ENCODE measurements around the gene ZNF124.
"Not testable (repeated sequence)": the region's sequence is repeated elsewhere in the genome, so short reads cannot be mapped to it uniquely, and the experiment has no call there.

ZNF124 gene

DNA sequence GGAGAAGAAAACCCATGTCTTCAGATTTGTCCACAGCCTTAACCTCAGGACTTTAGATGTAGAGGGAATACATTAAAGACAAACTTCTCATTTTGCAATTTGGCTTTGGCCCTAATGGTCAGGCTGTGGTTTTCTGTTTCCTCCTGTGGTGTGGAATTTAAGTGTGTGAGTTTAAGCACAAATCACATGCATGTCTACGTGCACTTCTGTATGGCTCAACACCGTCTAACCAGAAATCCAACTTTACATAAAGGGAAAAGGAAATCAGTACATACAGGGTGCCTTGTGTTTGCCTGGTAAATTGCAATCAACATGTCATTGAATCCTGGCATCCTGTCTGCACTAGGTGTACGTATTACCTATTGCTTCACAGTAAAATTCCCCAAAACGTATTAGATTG lies 1.2 kb upstream of the ZNF124 start:
- no peak for DNase-seq (ENCODE audit: low read depth)

DNA sequence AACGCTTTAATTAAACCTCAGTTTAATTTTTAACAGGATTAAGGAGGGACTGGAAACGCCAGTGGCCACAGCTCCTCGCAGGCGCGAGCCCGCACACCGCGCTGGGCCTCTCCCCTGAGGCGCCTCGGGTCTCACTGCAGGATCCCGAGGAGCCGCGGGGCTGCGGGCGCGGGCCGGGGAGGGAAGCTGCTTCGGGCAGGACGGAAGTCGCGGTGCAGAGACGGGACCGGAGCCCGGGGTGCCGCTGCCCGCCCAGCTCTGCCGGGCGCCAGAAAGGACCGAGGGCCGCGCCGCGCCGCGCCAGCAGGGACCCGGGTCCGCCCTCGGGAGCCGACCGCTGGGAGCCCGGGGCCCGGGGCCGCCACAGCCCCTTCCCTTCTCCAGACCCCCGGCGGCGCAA lies 377 bp downstream of the ZNF124 start:
- DNase-seq (ENCODE audit: low read depth), result not testable (repeated sequence)

DNA sequence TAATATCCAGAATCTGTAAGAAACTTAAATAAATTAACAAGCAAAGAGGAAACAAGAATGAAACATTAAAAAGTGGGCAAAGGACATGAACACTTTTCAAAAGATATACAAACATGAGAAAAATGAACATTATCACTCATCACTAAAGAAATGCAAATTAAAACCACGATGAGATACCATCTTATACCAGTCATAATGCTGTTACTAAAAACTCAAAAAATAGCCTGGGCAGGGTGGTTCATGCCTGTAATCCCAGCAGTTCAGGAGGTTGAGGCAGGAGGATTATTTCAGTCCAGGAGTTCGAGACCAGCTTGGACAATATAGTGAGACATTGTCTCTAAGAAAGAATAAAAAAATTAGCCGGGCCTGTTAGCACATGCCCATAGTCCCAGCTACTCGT lies 6.1 kb downstream of the ZNF124 start:
- DNase-seq (ENCODE audit: low read depth), result no peak

DNA sequence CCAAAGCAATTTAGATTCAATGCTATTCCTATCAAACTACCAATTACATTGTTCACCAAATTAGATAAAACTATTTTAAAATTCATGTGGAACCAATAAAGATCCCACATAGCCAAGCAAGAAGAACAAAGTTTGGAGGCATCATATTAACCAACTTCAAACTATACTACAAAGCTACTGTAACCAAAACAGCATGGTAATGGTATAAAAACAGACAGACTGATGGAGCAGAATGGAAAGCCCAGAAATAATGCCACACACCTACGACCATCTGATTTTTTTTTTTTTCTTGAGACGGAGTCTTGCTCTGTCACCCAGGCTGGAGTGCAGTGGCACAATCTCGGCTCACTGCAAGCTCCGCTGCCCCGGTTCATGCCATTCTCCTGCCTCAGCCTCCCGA lies 7.1 kb downstream of the ZNF124 start:
- no peak for DNase-seq (ENCODE audit: low read depth)

DNA sequence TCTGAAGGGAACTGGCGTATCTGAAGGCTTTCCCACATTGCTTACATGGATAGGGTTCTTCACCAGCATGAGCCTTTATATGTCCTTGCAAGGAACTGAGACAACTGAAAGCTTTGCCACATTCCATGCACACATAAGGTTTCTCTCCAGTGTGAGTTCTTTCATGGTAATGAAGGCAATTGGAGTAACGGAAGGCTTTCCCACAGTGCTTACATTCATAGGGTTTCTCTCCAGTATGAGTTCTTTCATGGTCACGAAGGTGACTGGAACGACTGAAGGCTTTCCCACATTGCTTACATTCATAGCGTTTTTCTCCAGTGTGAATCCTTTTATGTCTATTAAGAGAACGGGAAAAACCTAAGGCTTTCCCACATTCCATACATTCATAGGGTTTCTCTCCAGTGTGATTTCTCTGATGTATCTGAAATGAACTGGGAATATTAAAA lies 15.0 kb downstream of the ZNF124 start:
- no peak for DNase-seq (ENCODE audit: low read depth)

DNA sequence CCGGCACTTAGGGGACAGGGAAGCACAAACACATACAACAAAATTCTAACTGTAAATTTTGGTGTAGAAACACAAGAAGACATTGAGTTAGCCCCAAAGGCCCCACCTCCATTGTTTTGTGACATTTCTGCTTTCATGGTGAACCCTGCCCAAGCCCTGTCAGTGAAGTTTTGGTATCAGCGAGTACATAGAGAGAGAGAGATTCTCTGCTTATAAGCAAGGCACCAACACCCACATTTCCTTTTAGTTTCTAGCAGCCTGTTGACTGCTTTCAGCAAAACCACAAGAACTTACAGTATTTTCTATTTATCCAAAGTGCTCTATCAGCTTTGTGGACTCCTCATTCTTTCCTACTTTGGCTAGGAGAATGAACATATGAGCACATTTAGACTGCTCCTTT lies 24.0 kb downstream of the ZNF124 start:
- no peak for DNase-seq (ENCODE audit: low read depth)

DNA sequence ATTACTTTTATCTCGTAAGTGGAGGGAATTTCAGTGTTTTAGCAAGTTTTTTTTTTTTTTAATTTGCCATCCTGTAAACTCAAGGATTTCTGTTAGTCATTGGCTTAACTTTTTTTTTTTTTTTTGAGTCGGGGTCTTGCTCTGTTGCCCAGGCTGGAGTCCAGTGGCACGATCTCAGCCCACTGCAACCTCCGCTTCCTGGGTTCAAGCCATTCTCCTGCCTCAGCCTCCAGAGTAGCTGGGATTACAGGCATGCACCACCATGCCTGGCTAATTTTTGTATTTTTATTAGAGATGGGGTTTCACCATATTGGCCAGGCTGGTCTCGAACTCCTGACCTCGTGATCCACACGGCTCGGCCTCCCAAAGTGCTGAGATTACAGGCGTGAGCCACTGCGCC lies 24.7 kb downstream of the ZNF124 start:
- not testable (repeated sequence) for DNase-seq (ENCODE audit: low read depth)

DNA sequence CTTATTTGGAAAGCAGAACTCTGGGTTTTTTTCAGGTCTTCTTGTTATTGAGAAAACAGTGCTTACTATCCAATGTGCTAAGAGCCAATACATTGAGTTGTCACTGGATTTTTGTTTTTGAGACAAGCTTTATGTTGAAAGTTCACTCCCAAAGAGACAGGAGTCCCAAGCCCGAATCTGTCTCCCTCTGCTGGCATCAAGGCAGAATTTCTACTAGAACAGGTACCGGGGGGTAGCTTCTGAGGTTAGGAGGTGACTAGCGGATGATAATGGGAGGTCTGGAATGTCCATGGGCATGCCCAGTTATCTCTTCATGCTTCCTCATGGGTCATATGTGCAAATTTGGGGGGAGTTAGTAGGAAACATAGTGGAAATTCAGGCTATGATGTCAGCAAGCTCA lies 25.1 kb downstream of the ZNF124 start:
- no peak for DNase-seq (ENCODE audit: low read depth)

DNA sequence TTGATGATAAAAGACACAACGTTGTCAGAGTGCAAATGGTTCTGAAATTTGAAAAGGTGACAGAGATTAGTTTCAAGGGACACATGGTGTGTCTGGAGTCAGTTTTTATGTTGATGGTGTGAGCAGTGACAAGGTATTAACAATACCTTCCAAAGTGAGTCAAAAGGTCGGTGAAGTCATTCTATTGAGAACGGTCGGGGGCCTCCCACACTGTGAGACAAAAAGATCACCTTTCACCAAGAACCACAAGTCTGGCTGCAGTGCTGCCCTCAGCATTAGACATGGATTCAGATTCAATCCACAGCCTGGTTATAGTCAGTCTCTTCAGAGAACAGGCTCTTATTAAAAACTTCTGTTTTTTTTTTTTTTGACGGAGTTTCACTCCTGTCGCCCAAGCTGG lies 26.5 kb downstream of the ZNF124 start:
- no peak for DNase-seq (ENCODE audit: low read depth)

DNA sequence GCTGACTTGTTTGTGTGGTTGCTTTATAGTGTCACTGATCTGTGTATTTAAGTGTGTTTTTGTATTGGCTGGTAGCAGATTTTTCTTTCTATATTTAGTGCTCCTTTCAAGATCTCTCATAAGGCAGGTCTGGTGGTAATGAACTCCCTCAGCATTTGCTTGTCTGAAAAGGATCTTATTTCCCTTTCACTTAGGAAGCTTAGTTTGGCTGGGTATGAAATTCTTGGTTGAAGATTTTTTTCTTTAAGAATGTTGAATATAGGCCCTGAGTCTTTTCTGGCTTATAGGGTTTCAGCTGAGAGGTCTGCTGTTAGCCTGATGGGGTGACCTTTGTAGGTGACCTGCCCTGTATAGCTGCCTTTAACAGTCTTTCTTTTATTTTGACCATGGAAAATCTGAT lies 32.3 kb downstream of the ZNF124 start:
- not testable (repeated sequence) for DNase-seq (ENCODE audit: low read depth)

DNA sequence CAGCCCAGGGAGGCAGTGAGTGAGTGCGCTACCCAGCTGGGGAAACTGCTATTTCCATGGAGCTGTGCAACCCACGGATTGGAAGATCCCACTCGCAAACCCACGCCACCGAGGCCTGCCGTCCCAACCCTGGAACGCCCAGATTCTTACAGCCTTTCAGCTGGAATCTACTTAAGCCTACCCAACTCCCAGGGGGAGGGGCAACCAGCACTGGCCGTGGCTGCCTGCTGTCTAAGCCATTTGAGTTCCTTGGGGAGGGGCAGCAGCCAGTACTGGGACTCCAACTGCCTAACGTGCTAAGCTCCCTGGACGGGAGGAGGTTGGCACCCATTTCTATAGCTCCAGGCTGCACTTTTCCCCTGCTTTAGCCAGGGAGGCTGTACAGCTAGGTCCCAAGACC lies 40.6 kb downstream of the ZNF124 start:
- DNase-seq (ENCODE audit: low read depth), result no peak

DNA sequence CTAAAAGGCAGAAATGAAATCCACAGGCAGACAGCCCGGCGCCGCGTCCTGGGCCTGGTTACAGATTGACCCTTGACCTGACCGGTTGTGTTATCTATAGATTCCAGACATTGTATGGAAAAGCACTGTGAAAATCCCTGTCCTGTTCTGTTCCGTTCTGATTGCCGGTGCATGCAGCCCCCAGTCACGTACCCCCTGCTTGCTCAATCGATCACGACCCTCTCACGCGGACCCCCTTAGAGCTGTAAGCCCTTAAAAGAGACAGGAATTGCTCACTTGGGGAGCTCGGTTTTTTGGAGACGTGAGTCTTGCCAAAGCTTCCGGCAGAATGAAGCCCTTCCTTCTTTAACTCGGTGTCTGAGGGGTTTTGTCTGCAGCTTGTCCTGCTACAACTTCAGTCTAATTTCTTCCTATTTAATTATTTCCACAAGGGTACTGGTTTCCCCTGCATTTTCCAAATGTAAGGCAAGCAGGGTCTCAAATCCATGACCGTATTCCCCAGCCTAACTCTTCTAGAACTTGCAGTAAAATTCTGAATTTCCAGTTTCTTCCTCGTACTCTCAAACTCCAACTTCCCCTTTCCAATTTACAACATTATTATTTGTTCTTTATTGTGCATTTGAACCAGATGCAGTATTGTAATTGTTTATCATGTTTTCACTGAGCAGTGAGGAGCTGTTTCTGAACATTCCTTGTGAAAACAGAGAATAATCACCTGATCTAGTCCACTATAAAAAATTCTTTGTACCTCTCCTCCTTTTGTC lies 44.1 kb downstream of the ZNF124 start:
- DNase-seq (ENCODE audit: low read depth), result not testable (repeated sequence)

DNA sequence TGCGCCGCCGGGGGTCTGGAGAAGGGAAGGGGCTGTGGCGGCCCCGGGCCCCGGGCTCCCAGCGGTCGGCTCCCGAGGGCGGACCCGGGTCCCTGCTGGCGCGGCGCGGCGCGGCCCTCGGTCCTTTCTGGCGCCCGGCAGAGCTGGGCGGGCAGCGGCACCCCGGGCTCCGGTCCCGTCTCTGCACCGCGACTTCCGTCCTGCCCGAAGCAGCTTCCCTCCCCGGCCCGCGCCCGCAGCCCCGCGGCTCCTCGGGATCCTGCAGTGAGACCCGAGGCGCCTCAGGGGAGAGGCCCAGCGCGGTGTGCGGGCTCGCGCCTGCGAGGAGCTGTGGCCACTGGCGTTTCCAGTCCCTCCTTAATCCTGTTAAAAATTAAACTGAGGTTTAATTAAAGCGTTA lies 45.2 kb downstream of the ZNF124 start:
- DNase-seq (ENCODE audit: low read depth), result not testable (repeated sequence)

DNA sequence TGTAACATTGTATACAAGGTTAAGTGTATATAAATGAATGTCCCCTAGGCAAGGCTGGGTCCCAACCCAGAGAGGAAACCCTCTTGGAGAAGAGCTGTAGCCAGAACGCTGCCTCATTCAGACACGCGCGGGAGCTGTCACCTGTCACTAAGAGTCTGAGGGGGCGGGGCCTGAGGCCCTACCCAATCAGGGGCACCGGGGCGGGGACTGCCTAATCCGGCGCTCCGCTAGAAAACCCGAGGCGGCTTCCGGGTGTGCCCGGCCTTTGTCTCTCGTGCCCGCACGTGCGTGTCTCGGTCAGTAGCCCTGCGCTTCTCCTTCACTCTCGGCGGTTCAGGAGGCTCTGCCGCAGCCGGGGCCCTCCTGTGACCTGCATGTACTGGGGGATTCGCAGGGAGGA lies 45.7 kb downstream of the ZNF124 start:
- not testable (repeated sequence) for DNase-seq (ENCODE audit: low read depth)

DNA sequence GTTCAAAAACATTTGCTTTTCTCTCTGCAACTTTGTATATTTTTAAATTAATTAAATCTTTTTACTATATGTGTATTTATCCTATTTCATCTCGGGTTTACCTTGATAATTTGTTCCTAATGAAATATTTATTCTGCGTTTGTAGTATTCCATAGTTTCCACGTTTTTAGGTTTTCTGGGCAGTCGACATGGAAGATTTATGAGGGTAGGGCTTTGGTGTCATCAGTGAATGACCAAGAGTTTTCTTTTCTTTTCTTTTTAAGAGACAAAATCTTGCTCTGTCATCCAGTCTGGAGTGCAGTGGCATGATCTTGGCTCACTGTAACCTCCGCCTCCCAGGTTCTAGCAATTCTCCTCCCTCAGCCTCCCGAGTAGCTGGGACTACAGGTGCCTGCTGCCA lies 50.4 kb downstream of the ZNF124 start:
- DNase-seq (ENCODE audit: low read depth), result no peak

DNA sequence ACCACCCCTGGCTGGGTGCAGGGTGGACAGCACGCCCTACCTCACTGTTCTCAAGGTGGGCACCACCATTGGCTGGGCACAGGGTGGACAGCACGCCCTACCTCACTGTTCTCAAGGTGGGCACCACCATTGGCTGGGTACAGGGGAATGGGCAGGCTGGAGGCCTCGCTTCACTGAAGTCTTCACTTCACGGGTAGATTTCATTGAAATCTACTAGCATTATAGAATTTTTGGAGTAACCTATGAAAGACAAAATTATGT lies 51.5 kb downstream of the ZNF124 start:
- DNase-seq (ENCODE audit: low read depth), result not testable (repeated sequence)

DNA sequence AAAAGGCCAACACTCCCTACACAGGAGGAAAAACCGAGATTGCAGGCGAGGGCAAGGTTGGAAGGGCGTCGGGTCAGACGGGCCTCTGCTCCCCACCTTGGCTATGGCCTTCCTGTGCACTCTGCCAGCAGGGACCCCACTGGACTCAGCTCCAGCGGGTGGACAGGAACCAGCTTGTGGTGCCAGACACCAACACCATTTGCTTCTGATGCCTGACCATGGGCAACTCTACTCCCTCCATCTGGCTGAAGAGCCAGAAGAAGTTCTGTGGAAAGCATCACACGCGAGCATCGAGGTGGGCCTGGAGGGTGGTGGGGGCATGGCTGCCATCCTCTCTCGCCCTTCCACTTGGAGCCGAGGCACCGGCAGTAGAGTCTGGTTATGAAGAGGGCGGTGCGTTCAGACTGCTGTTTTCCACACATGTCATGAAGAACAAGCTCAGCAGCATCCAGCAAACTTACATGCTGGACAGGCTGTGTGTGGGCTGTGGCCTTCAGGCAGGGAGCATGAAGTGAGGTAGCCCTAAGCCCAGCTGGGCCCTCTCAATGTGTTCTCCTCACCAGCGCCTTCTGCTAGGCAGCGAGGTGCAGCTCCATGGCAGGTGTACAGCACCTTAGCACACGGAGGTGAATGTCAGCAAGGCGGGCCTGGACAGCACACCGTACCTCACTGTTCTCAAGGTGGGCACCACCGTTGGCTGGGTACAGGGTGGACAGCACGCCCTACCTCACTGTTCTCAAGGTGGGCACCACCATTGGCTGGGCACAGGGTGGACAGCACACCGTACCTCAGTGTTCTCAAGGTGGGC lies 52.0 kb downstream of the ZNF124 start:
- DNase-seq (ENCODE audit: low read depth), result no peak

DNA sequence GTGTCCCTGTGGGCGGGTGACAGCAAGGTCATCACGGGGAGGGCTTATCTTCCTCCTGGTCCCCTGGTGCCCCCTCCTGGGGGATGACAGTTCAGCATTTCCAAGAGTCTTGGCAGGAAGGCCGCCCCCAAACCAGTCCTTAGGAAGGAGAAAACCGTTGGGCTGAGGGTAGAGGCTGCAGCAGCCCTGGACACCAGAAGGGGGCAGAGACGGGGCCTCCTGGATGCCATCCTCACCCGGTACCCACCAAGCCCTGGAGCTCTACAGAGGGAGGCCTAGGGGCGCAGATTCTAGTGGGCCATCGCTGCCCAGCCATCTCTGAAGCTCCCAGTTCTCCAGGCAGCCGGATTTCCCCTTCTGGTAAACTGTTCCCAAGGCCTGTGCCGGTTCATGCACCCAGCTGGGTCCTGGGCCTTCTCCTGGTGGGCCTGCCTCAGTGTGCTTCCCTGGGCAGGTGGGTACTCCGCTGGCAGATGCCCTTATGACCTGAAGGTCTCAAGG lies 52.8 kb downstream of the ZNF124 start:
- DNase-seq (ENCODE audit: low read depth), result no peak

DNA sequence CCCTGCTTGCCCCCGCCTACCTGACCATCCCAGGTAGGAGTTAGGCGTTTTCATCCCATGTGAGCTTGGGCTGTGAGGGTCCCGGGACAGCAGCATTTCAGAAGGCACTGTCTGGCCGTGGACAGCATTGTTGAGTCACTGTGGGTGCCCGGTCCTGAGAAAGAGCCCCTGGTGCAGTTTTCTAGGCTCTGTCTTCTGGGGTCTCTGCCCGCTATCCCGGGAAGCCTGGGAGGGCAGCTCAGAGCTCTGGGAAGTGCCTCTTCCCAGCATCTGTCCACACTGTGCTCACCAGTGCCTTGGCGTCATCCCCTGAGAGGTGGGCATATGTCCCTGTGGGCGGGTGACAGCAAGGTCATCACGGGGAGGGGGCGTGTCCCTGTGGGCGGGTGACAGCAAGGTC lies 56.3 kb downstream of the ZNF124 start:
- DNase-seq (ENCODE audit: low read depth), result no peak

DNA sequence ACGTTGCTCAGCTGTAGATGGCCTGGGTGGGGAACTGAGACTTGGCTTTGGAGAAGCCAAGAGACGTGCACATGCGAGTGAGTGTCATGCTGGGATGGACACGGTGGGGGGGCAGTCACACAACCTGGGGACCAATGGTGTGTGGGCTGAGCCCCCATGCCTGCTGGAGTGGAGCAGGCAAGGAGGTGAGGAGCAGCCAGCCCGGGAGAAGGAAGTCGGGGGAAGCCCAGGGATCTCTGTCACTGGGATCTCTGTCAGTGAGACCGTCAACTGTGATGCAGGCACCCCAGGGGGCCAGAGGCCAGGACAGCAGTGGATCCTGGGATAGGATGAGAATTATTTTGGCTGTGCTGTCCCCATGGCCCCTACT lies 56.7 kb downstream of the ZNF124 start:
- DNase-seq (ENCODE audit: low read depth), result no peak

DNA sequence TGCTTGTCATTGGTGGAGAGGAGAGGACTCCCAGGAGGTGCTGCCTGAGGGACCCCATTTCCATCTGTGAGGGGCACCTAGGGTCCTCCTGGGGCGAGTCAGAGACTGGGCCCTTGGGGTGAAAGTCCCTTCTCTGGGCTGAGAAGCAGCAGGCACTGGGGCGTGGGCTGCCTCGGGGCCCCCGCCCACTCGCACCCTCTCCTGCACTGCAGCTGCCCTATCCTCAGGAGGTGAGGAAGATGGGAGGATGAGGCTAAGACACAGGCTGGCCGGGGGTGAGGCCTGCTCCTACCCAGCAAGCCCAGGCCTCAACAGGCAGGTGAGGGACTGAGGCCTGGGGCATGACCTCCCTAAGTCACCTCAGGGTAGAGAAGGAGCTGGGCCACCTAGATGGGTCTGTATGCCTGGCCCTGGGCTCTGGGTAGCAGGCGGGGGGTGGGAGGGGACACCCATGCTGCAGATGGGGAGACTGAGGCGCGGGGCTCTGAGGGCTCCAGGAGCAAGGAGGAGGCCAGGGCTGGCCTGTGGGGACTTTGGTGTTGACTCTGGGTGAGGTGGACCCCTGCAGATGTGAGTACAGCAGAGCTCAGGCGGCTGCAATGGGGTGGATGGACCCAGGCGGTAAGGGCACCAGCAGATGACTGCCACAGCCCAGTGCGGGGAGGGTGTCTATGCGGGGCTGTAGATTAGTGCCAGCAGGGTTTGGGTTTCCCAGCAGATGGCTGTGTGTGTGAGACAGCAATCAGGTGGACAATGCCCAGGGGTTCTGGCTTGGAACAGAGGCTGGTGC lies 57.3 kb downstream of the ZNF124 start:
- DNase-seq (ENCODE audit: low read depth), result no peak

DNA sequence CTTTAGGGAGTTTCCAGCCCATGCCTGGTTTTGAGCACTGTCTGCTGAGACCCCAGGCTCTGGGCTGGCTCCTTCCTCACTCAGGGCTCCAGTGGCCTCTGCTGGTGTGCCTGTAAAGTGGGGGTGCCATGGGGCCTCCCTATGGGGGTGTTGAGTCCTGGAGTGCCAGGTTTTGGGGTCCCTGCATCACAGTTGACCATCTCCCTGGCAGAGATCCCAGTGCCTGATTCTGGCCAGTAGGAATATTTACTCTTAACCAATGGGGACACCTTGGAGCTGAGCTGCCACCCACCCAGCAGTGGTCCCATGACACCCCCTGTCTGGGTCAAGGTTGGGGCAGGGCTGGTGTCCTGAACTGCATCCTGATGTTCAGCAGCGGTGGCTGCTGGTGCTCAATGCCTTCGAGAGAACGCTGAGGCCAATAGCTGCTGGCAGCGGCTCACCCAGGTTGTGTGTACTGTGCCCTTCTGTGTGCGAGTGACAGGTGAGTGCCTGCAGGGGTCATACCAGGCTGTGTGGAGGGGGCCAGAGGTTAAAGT lies 58.0 kb downstream of the ZNF124 start:
- DNase-seq (ENCODE audit: low read depth), result no peak

DNA sequence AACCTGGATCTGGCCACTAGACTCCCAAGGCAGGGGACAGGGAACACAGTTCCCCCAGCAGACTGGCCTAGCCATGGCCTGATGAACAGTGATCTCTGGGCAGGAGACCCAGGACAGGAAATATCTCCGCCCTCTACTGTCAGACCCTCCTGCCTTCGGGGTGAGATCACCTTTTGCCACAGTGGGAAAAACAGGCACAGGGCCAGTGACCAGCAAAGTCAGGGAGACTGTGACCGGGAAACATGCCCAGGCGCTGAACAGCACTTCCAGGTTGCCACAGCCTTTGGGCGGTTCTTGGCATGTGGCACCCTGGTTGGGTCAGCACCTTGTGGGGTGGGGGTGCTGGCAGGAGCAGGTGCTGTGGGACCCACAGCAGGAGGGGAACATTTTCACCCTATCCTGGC lies 58.7 kb downstream of the ZNF124 start:
- DNase-seq (ENCODE audit: low read depth), result no peak

Measured in fibroblast of gingiva (primary cell).